Neuronal stem cell (in vitro differentiated cells): Measurements from ENCODE around the gene FGFR2.

Source experiments
- DNase-seq: peaks from one replicate; pipeline ENCODE4 v3.0.0-alpha.2; 2013; ENCODE audit warnings: low spot score
- H2AFZ ChIP-seq: one replicate; pipeline ENCODE4 v1.6.1; 2013; ENCODE audit warnings: mild to moderate bottlenecking, low read length, inconsistent platforms
- H2AK5ac ChIP-seq: 2 replicates; pipeline ENCODE4 v1.6.1; 2013; ENCODE audit warnings: low read depth, mild to moderate bottlenecking, inconsistent platforms, low read length, moderate library complexity, mixed read lengths
- H2BK120ac ChIP-seq: 2 replicates; pipeline ENCODE4 v1.6.1; 2013; ENCODE audit warnings: low read depth, mild to moderate bottlenecking, inconsistent platforms, low read length, moderate library complexity, mixed read lengths
- H2BK12ac ChIP-seq: one replicate; pipeline ENCODE4 v1.6.1; 2013; ENCODE audit warnings: low read length, inconsistent platforms
- H2BK15ac ChIP-seq: 2 replicates; pipeline ENCODE4 v1.6.1; 2013; ENCODE audit warnings: mild to moderate bottlenecking, low read length, inconsistent platforms, mixed read lengths
- H2BK5ac ChIP-seq: one replicate; pipeline ENCODE4 v1.6.1; 2013; ENCODE audit warnings: inconsistent platforms, mild to moderate bottlenecking, low read length, moderate library complexity
- H3K14ac ChIP-seq: one replicate; pipeline ENCODE4 v1.6.1; 2013; ENCODE audit warnings: low read length, inconsistent platforms
- H3K18ac ChIP-seq: 2 replicates; pipeline ENCODE4 v1.6.1; 2013; ENCODE audit warnings: low read length, inconsistent platforms
- H3K23ac ChIP-seq: 2 replicates; pipeline ENCODE4 v1.6.1; 2013; ENCODE audit warnings: low read depth, mild to moderate bottlenecking, mixed read lengths, low read length, inconsistent platforms; ENCODE audit not compliant: poor library complexity
- H3K27ac ChIP-seq: replicated peaks from 3 replicates; pipeline ENCODE4 v1.5.1; 2013; ENCODE audit warnings: low read length, inconsistent platforms
- H3K27me3 ChIP-seq, 3 experiments: 2 replicates each; pipeline ENCODE4 v1.6.1; 2013; ENCODE audit warnings: low read length in 3 of 3, mild to moderate bottlenecking in 2 of 3, inconsistent platforms in 1 of 3, low read depth in 1 of 3, mixed read lengths in 1 of 3, moderate library complexity in 1 of 3; ENCODE audit not compliant: control insufficient read depth in 3 of 3, insufficient read depth in 3 of 3
- H3K36me3 ChIP-seq, 2 donors: replicated peaks in 1 of 2; 2 replicates each; pipeline ENCODE4 v1.6.1; 2013; ENCODE audit warnings: low read length in 2 of 2; ENCODE audit not compliant: control insufficient read depth in 2 of 2, insufficient read depth in 2 of 2
- H3K4ac ChIP-seq: 2 replicates; pipeline ENCODE4 v1.6.1; 2013; ENCODE audit warnings: inconsistent platforms, mild to moderate bottlenecking, low read length, moderate library complexity
- H3K4me1 ChIP-seq, 2 donors: 1 replicate in 1 of 2; 2 replicates in 1 of 2; pipeline ENCODE4 v1.6.1; 2013; ENCODE audit warnings: low read length in 2 of 2, low read depth in 1 of 2; ENCODE audit not compliant: control insufficient read depth in 2 of 2, insufficient read depth in 1 of 2
- H3K4me2 ChIP-seq: one replicate; pipeline ENCODE4 v1.6.1; 2013; ENCODE audit warnings: mild to moderate bottlenecking, low read length, inconsistent platforms; ENCODE audit not compliant: insufficient read depth, poor library complexity, severe bottlenecking
- H3K4me3 ChIP-seq, 2 donors: 2 replicates each; pipeline ENCODE4 v1.5.1; 2013; ENCODE audit warnings: low read length in 2 of 2, mild to moderate bottlenecking in 2 of 2, inconsistent platforms in 1 of 2, moderate library complexity in 1 of 2
- H3K79me1 ChIP-seq: one replicate; pipeline ENCODE4 v1.6.1; 2013; ENCODE audit warnings: low read depth, mild to moderate bottlenecking, inconsistent platforms, low read length, moderate library complexity
- H3K9ac ChIP-seq: one replicate; pipeline ENCODE4 v1.6.1; 2013; ENCODE audit warnings: mild to moderate bottlenecking, low read depth, low read length, inconsistent platforms; ENCODE audit not compliant: poor library complexity
- H3K9me3 ChIP-seq, 2 donors: replicated peaks in 1 of 2; 2 replicates each; pipeline versions ENCODE3 to v1.6.1; 2013; ENCODE audit warnings: low read length in 2 of 2, mild to moderate bottlenecking in 2 of 2, inconsistent platforms in 1 of 2, low read depth in 1 of 2, mixed read lengths in 1 of 2, moderate library complexity in 1 of 2; ENCODE audit not compliant: control insufficient read depth in 2 of 2, insufficient read depth in 1 of 2
- H4K8ac ChIP-seq: one replicate; pipeline ENCODE4 v1.6.1; 2013; ENCODE audit warnings: low read depth, mild to moderate bottlenecking, inconsistent platforms, low read length, moderate library complexity
- H4K91ac ChIP-seq: one replicate; pipeline ENCODE4 v1.6.1; 2013; ENCODE audit warnings: low read length, low read depth, mild to moderate bottlenecking, inconsistent platforms; ENCODE audit not compliant: poor library complexity
- WGBS, 2 donors: extraction: QIAGEN DNeasy Blood & Tissue Kit; methylation state at CpG; one replicate each; pipeline ENCODE4 v1.1.7; 2013; ENCODE audit warnings: missing lambda C conversion rate in 2 of 2, mixed read lengths in 1 of 2; ENCODE audit not compliant: insufficient read length in 2 of 2, insufficient replicate concordance in 1 of 2; ENCODE audit errors: extremely low coverage in 2 of 2; 5-methylcytosine and 5-hydroxymethylcytosine counted together

FGFR2 gene

GRCh38 chr10:121493521-121493920, 104.7 kb downstream of the FGFR2 start:
- Histone ChIP-seq H2AFZ (no peak overlapping the region), H3K18ac (no peak overlapping the region), H2BK15ac (no peak overlapping the region), H3K79me1 (no peaks in the 10 kb centered on the region), H2BK5ac (no peak overlapping the region), H3K4me2 (no peak overlapping the region), H4K91ac (no peak overlapping the region), H3K23ac (no peak overlapping the region), H2BK12ac (no peak overlapping the region), H3K9ac (no peak overlapping the region), H3K9me3 (no peaks in the 10 kb centered on the region), H2BK120ac (no peak overlapping the region), H3K36me3 (peaks cover 0 to 9% of the 10 kb centered on the region in 2 donors), H3K4me1 (peaks cover 0 to 4% of the 10 kb centered on the region in 2 donors), H4K8ac (no peak overlapping the region), H3K27me3 (no peaks in the 10 kb centered on the region), H3K4ac (no peak overlapping the region), H3K14ac (no peak overlapping the region), H3K4me3 (no peak overlapping the region), H2AK5ac (no peak overlapping the region), H3K27ac (no peak overlapping the region)
- WGBS, 2 donors, result no CpG with 5 or more reads among the region's 8 CpGs
- DNase-seq, result no peak

- H3K9ac ChIP-seq, result no peak overlapping the region
- no peak overlapping the region for H2AFZ ChIP-seq
- H4K91ac ChIP-seq, result no peak overlapping the region
- H3K4me1 ChIP-seq, result peaks cover 0 to 4% of the 10 kb centered on the region in 2 donors
- H2BK120ac ChIP-seq, result no peak overlapping the region
- H3K36me3 ChIP-seq, result peaks cover 0 to 7% of the 10 kb centered on the region in 2 donors
- H2AK5ac ChIP-seq, result no peak overlapping the region
- DNase-seq, result no peak
- H3K4me3 ChIP-seq, result no peak overlapping the region
- no peak overlapping the region for H2BK15ac ChIP-seq
- no peak overlapping the region for H3K27ac ChIP-seq
- H3K14ac ChIP-seq, result no peak overlapping the region
- no CpG with 5 or more reads among the region's 17 CpGs for WGBS, 2 donors
- H3K4me2 ChIP-seq, result no peak overlapping the region
- no peak overlapping the region for H3K23ac ChIP-seq
- H3K27me3 ChIP-seq, result no peaks in the 10 kb centered on the region
- no peaks in the 10 kb centered on the region for H3K9me3 ChIP-seq
- no peak overlapping the region for H3K18ac ChIP-seq
- H3K79me1 ChIP-seq, result no peaks in the 10 kb centered on the region
- H4K8ac ChIP-seq, result no peak overlapping the region
- no peak overlapping the region for H3K4ac ChIP-seq
- no peak overlapping the region for H2BK12ac ChIP-seq
- no peak overlapping the region for H2BK5ac ChIP-seq
Measured at GRCh38 chr10:121490871-121491519, 107.2 kb downstream of the FGFR2 start.

GRCh38 chr10:121485436-121486139, 112.7 kb downstream of the FGFR2 start:
- Histone ChIP-seq H3K9ac (no peak overlapping the region), H3K14ac (no peak overlapping the region), H2BK120ac (no peak overlapping the region), H4K91ac (no peak overlapping the region), H3K4me3 (no peak overlapping the region), H2AK5ac (no peak overlapping the region), H2BK5ac (no peak overlapping the region), H3K79me1 (no peaks in the 10 kb centered on the region), H3K36me3 (peaks cover 0 to 3% of the 10 kb centered on the region in 2 donors), H3K27ac (no peak overlapping the region), H2BK15ac (no peak overlapping the region), H3K4me1 (no peaks in the 10 kb centered on the region), H4K8ac (no peak overlapping the region), H3K4ac (no peak overlapping the region), H3K4me2 (no peak overlapping the region), H3K27me3 (no peaks in the 10 kb centered on the region), H3K9me3 (no peaks in the 10 kb centered on the region), H2AFZ (no peak overlapping the region), H3K18ac (no peak overlapping the region), H2BK12ac (no peak overlapping the region), H3K23ac (no peak overlapping the region)
- DNase-seq, result no peak
- WGBS, 2 donors, result no CpG with 5 or more reads among the region's 12 CpGs

- H3K9ac ChIP-seq, result no peak overlapping the region
- no peak overlapping the region for H3K4me2 ChIP-seq
- H3K4me1 ChIP-seq, result no peaks in the 10 kb centered on the region
- H3K27ac ChIP-seq, result no peak overlapping the region
- H3K79me1 ChIP-seq, result no peaks in the 10 kb centered on the region
- DNase-seq, result no peak
- H2BK120ac ChIP-seq, result no peak overlapping the region
- no peak overlapping the region for H4K8ac ChIP-seq
- H3K4me3 ChIP-seq, result no peak overlapping the region
- no peak overlapping the region for H3K23ac ChIP-seq
- H4K91ac ChIP-seq, result no peak overlapping the region
- H3K36me3 ChIP-seq, result peaks cover 2 to 7% of the 10 kb centered on the region in 2 donors
- no peak overlapping the region for H3K4ac ChIP-seq
- H2AK5ac ChIP-seq, result no peak overlapping the region
- no peaks in the 10 kb centered on the region for H3K9me3 ChIP-seq
- no peak overlapping the region for H2BK12ac ChIP-seq
- H3K14ac ChIP-seq, result no peak overlapping the region
- no CpG with 5 or more reads among the region's 13 CpGs for WGBS, 2 donors
- no peaks in the 10 kb centered on the region for H3K27me3 ChIP-seq
- no peak overlapping the region for H2BK5ac ChIP-seq
- no peak overlapping the region for H2BK15ac ChIP-seq
- H2AFZ ChIP-seq, result no peak overlapping the region
- H3K18ac ChIP-seq, result no peak overlapping the region
Measured at GRCh38 chr10:121484816-121485215, 113.4 kb downstream of the FGFR2 start.
